WTC11 (cell line): ENCODE results near the gene USP49.

ENCODE experiments used
- AR ChIP-seq: fragments of 250-450 bp; sonication (Bioruptor Pico); IDR thresholded peaks from 2 replicates; pipeline ENCODE4 v1.9.0; 2021; ENCODE audit warnings: mild to moderate bottlenecking
- ARID4B ChIP-seq: sonication (generic); formaldehyde crosslinking; IDR thresholded peaks from 2 replicates; pipeline ENCODE4 v1.8.0; 2023; ENCODE audit warnings: missing genetic modification reagents, mild to moderate bottlenecking, borderline replicate concordance
- ATF2 ChIP-seq: sonication (generic); formaldehyde crosslinking; IDR thresholded peaks from 2 replicates; pipeline ENCODE4 v1.8.1; 2022; ENCODE audit warnings: low read depth, missing genetic modification reagents, borderline replicate concordance
- CTCF ChIP-seq: fragments of 200-600 bp; IDR thresholded peaks from 2 replicates; pipeline ENCODE4 v1.8.0; 2022; ENCODE audit warnings: antibody characterized with exemption
- E2F5 ChIP-seq: sonication (generic); formaldehyde crosslinking; IDR thresholded peaks from 2 replicates; pipeline ENCODE4 v1.8.1; 2022; ENCODE audit warnings: mild to moderate bottlenecking, moderate library complexity, missing genetic modification reagents
- JUN ChIP-seq: sonication (generic); formaldehyde crosslinking; IDR thresholded peaks from 2 replicates; pipeline ENCODE4 v1.8.0; 2023; ENCODE audit warnings: mild to moderate bottlenecking, missing genetic modification reagents
- KAT7 ChIP-seq: sonication (generic); formaldehyde crosslinking; IDR thresholded peaks from 2 replicates; pipeline ENCODE4 v1.8.1; 2023; ENCODE audit warnings: missing genetic modification reagents, mild to moderate bottlenecking, borderline replicate concordance
- MAX ChIP-seq: sonication (generic); formaldehyde crosslinking; IDR thresholded peaks from 2 replicates; pipeline ENCODE4 v1.8.0; 2022; ENCODE audit warnings: mild to moderate bottlenecking, missing genetic modification reagents
- ZNF232 ChIP-seq: sonication (generic); formaldehyde crosslinking; IDR thresholded peaks from 2 replicates; pipeline ENCODE4 v1.8.0; 2022; ENCODE audit warnings: mild to moderate bottlenecking, missing genetic modification reagents
- ZNF416 ChIP-seq: fragments of 250-450 bp; sonication (Bioruptor Pico); IDR thresholded peaks from 2 replicates; pipeline ENCODE4 v1.9.0; 2021; ENCODE audit warnings: mild to moderate bottlenecking, inconsistent platforms

- TF ChIP-seq ARID4B (CRISPR knock-in tag) (no peak), CTCF (no peak), AR (CRISPR knock-in tag) (no peak), ATF2 (CRISPR knock-in tag) (no peak), MAX (CRISPR knock-in tag) (no peak), JUN (CRISPR knock-in tag) (no peak), ZNF232 (no peak), E2F5 (no peak), KAT7 (CRISPR knock-in tag) (no peak), ZNF416 (CRISPR knock-in tag) (no peak)
Observed at GRCh38 chr6:41850861-41851260, 44.3 kb downstream of the USP49 start.
